HG03457 (cell line): ENCODE results near the gene PTPN3.
"Not testable (repeated sequence)": the region's sequence is repeated elsewhere in the genome, so short reads cannot be mapped to it uniquely, and the experiment has no call there.

Source experiments
- ATAC-seq: cut with Tn5 transposase; IDR thresholded peaks from one replicate; pipeline ENCODE4 v1.9.1; 2021; ENCODE audit warnings: moderate number of reproducible peaks; ENCODE audit not compliant: unreplicated experiment

The PTPN3 gene, protein sequence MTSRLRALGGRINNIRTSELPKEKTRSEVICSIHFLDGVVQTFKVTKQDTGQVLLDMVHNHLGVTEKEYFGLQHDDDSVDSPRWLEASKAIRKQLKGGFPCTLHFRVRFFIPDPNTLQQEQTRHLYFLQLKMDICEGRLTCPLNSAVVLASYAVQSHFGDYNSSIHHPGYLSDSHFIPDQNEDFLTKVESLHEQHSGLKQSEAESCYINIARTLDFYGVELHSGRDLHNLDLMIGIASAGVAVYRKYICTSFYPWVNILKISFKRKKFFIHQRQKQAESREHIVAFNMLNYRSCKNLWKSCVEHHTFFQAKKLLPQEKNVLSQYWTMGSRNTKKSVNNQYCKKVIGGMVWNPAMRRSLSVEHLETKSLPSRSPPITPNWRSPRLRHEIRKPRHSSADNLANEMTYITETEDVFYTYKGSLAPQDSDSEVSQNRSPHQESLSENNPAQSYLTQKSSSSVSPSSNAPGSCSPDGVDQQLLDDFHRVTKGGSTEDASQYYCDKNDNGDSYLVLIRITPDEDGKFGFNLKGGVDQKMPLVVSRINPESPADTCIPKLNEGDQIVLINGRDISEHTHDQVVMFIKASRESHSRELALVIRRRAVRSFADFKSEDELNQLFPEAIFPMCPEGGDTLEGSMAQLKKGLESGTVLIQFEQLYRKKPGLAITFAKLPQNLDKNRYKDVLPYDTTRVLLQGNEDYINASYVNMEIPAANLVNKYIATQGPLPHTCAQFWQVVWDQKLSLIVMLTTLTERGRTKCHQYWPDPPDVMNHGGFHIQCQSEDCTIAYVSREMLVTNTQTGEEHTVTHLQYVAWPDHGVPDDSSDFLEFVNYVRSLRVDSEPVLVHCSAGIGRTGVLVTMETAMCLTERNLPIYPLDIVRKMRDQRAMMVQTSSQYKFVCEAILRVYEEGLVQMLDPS

GRCh38 chr9:109498195-109499092 lies at the start of gene PTPN3:
Gene PTPN3, minus strand, starts transcription at chr9:109498307. Its CDS starts 34,873 bp downstream, at chr9:109463434.
- no peak for ATAC-seq

- ATAC-seq: not testable (repeated sequence)
These were observed 46.8 kb upstream of the PTPN3 start for GRCh38 chr9:109544954-109545353.

- ATAC-seq: no peak
These were observed 44.8 kb upstream of the PTPN3 start for GRCh38 chr9:109542922-109543321.

GRCh38 chr9:109538346-109538745 lies 40.2 kb upstream of the PTPN3 start:
- no peak for ATAC-seq

DNA sequence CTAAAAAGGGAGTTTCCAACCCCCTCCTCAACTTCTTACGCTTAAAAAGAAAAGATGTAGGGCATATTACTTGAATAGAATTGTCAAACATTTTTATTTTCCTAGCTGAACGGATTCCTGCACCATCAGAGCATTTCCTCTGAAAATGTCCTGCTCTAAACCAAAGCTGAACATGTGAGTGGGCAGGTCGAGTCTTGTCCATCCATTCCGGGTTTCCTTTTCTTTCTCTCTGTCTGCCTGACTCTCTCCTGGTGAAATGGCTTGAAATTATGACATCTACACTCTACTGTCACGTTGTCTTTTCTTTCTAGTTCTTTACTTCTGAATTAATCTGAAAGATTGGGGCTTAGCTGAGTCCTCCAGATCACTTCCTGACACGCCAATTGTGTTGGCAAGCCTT lies 39.2 kb upstream of the PTPN3 start:
- ATAC-seq: no peak

- ATAC-seq: no peak
These were observed 38.8 kb upstream of the PTPN3 start for GRCh38 chr9:109536859-109537258.

GRCh38 chr9:109535365-109535764 lies 37.3 kb upstream of the PTPN3 start:
- ATAC-seq: no peak

GRCh38 chr9:109534151-109534550 lies 36.0 kb upstream of the PTPN3 start:
- no peak for ATAC-seq

DNA sequence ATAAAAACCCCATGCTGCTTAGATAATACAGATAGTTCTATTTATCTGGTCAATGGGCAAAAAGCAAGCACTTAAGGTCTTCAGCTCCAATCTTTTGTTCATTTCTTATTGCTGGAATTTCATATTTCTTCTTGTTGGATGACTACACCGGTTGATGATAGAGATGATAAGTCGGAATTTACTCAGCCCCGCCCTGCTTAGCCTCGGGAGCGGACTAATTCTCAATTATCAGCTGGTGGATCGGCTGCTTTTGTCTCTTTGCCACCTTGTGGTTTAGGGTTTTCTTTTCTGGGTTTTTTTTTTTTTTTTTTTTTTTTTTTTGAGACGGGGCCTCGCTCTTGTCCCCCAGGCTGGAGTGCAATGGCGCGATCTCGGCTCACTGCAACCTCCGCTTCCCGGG lies 34.5 kb upstream of the PTPN3 start:
- ATAC-seq: not testable (repeated sequence)

GRCh38 chr9:109522106-109522505 lies 24.0 kb upstream of the PTPN3 start:
- no peak for ATAC-seq

DNA sequence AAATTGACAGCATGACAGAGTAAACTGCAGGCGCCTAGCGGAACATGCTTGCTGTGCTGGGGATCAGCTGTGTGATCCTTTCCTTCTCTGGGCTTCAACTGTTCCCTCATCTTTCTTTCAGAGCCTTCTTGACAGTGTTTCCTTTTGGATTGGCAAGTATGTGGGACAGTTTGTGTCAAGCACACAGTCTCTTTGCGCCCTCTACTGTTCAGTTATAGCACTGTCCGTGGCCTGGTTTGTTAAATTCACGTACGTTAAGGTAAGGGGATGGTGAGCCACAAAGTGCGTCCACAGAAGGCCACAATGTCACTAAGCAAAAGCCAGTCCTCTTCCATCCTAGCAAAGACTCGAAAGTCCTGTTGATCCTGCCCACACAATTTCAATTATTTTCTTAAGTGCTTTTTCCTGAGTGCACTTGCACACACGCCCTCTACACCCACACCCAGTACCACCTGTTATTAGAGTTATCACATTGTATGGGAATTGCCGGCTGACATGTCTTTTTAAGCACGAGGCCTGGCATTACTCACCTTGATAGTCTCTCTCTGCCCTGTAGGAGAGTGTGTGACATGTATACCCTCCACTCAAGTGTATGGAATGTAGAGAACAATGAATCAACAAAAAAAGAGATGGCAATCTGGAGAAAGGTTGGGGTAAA lies 22.5 kb upstream of the PTPN3 start:
- ATAC-seq: no peak

DNA sequence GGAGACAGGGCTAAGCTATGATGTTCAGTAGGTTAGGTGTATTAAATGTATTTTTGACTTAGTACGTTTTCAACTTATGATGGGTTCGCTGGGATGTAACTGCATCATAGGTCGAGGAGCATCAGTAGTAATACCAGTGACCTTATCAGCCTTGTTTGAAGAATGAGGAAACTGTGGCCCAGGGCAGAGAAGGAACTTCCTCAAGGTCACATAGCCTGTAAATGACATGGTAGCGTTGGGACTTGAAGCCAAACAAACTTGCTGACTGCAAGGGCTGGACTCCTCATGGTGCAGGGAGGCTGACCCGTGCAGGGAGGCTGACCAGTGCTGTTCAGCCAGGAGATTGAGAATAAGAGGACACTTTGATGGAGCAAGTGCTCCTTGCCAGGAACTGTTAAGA lies 21.3 kb upstream of the PTPN3 start:
- no peak for ATAC-seq

GRCh38 chr9:109518621-109519335 lies 20.7 kb upstream of the PTPN3 start:
- ATAC-seq: no peak

DNA sequence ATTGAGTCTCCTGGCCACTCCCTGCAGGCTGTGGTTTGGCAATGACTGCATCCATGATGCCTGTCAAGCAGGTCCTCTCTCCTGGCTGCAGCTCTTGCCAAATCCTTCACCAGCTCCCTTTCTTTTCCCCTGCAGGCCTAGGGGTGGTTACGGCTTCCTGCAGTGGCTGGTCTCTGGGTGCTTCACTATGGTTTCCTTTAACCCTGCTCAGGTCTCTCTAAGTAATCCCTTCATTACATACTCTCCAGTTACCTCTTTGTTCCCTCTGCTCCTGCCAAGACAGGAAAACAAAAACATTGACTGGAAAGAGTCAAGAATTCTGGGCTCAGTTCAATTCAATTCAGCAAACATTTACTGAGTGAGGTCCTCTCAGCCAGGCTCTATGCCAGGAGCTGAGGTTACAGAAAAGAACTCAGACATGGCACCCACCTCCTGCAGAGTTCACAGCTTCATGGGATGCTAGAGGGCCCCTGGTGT lies 19.8 kb upstream of the PTPN3 start:
- ATAC-seq: no peak

DNA sequence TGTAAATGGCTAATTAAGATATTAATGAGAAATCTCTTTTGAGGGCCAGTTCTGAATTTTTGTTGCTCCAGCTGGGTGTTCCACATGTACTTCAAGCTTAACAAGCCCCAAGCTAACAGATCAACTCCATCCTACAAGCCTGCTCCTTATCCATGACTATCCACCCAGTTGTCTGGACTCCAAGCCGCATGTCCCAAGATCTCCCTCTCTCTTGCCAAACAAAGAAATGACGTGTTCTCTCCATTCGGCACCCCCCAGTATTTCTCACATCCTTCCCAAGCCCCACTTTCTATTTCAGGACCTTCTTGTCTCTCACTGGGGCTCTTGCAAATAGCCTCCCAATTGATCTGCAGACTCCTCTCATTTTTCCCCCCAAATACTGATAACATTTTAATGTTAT lies 15.8 kb upstream of the PTPN3 start:
- no peak for ATAC-seq

- no peak for ATAC-seq
These were observed 14.2 kb upstream of the PTPN3 start for GRCh38 chr9:109512170-109512756.

DNA sequence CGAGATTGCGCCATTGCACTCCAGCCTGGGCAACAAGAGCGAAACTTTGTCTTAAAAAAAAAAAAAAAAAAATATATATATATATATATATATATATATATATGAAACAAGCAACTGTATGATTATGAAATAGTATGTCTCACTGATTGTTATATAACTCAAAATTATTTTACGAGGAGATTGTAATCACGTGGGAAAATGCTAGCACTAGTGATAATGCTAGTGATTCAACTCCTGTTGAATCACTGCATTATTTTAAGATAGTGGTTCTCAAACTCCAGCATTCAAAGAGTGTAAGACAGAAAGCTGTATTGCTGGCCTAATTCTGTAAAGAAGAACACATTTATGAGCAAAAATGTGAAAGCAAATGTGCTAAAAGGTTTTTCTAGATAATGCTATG lies 12.4 kb upstream of the PTPN3 start:
- ATAC-seq: no peak

GRCh38 chr9:109510042-109510441 lies 11.9 kb upstream of the PTPN3 start:
- not testable (repeated sequence) for ATAC-seq

- no peak for ATAC-seq
These were observed 11.5 kb upstream of the PTPN3 start for GRCh38 chr9:109509611-109510010.
